ENCODE measurements around the gene VPS16.

The VPS16 gene

DNA sequence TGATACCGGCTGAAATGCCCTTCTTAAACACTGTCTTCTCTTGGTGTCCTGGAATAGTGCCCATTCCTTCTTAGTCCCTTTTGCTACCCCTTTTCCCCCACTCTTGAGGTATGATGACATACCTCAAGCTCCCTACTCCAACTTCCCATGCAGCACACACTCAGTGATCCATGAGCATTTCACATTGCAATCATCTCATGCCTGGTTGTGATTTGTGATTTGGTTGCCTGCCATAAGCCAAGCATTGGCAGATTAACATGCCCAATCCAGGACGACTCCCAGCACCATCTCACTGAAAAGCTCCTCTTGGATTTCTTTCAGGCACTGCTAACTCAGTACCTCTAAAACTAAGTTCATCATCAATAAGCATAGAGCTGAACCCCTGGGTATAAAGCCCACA, 18.0 kb downstream of the VPS16 start:
- H3K4me3 ChIP-seq (ENCODE audit: low read depth, low read length): no peak overlapping the region
- in situ Hi-C loops (cut with HindIII; ENCODE audit: low sequenced_read_pairs): no loop called here
- TF ChIP-seq, protein P1, sequence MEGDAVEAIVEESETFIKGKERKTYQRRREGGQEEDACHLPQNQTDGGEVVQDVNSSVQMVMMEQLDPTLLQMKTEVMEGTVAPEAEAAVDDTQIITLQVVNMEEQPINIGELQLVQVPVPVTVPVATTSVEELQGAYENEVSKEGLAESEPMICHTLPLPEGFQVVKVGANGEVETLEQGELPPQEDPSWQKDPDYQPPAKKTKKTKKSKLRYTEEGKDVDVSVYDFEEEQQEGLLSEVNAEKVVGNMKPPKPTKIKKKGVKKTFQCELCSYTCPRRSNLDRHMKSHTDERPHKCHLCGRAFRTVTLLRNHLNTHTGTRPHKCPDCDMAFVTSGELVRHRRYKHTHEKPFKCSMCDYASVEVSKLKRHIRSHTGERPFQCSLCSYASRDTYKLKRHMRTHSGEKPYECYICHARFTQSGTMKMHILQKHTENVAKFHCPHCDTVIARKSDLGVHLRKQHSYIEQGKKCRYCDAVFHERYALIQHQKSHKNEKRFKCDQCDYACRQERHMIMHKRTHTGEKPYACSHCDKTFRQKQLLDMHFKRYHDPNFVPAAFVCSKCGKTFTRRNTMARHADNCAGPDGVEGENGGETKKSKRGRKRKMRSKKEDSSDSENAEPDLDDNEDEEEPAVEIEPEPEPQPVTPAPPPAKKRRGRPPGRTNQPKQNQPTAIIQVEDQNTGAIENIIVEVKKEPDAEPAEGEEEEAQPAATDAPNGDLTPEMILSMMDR (IDR thresholded peaks at IDR 0.05; ENCODE audit: low read depth, low read length, missing control alignments): no peak
- no peak for DNase-seq (ENCODE audit: low read depth)

DNA sequence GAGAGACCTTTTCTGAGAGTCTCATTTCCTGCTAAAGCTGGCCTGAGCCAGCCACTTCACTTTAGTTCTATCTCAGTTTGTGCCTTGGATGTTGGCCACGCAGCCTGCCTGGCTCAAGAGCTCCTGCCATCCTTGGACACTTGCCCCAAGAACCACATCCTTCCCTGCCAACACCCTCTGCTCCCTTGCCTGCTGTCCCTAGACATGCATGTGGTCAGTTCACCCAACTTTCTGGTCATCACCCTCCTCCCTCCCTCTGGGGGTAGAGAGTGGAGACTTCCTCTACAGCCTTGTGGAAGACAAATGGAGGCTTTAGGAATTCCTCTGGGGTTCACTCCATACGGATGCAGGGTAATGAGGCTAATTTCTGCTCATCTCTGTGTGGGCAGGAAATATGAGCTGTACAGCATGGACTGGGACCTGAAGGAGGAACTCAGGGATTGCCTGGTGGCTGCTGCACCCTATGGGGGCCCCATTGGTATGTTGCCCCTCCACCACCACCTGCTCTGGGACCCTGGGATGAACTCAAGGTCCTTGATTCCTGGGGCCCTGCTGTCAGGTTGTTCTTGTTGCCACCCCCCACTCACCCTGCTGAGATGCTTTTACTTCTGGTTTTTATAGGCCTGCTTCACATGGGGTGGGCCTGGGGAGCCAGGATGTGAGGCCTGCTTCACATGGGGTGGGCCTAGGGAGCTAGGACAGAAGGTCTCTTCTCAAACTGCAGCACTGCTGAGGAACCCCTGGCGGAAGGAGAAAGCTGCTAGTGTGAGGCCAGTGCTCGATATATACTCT, 19.0 kb downstream of the VPS16 start:
- in situ Hi-C loops (cut with HindIII; ENCODE audit: low sequenced_read_pairs): no loop called here
- TF ChIP-seq, protein P1 (IDR thresholded peaks at IDR 0.05; ENCODE audit: low read depth, low read length, missing control alignments): no peak
- no peak overlapping the region for H3K4me3 ChIP-seq (ENCODE audit: low read depth, low read length)
- DNase-seq (ENCODE audit: low read depth): no peak

DNA sequence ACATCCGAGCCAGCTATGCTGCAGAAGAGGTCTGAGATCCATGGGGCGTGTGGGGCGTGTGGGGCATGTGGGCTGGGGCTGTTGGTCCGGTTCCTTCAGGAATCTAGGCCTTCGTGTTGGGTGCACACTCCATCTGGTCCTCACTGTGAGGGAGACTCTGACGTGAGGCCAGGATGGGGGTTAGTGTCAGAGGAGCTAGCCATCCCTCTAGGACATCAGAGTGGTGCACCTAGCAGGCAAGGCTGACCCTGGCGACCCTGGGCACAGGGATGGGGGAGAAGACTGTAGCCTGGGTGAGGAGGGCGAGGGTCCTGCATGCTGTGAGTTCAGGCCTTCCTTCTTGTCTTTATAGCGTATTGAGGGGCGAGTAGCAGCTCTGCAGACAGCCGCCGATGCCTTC, 24.1 kb downstream of the VPS16 start:
- DNase-seq (ENCODE audit: low read depth): no peak
- TF ChIP-seq, protein P1 (IDR thresholded peaks at IDR 0.05; ENCODE audit: low read depth, low read length, missing control alignments): no peak
- in situ Hi-C loops (cut with HindIII; ENCODE audit: low sequenced_read_pairs): no loop called here
- H3K4me3 ChIP-seq (ENCODE audit: low read depth, low read length): no peak overlapping the region

DNA sequence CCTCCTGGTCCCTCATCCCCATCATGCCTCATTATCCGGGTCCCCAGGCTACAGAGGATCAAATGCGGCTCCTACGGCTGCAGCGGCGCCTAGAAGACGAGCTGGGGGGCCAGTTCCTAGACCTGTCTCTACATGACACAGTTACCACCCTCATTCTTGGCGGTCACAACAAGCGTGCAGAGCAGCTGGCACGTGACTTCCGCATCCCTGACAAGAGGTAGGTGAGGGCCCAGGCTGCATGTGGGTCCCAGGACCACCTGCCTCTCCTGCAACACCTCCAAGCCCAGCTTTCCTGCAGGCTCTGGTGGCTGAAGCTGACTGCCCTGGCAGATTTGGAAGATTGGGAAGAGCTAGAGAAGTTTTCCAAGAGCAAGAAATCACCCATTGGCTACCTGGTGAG, 24.6 kb downstream of the VPS16 start:
- TF ChIP-seq, protein P1 (IDR thresholded peaks at IDR 0.05; ENCODE audit: low read depth, low read length, missing control alignments): no peak
- no peak for DNase-seq (ENCODE audit: low read depth)

DNA sequence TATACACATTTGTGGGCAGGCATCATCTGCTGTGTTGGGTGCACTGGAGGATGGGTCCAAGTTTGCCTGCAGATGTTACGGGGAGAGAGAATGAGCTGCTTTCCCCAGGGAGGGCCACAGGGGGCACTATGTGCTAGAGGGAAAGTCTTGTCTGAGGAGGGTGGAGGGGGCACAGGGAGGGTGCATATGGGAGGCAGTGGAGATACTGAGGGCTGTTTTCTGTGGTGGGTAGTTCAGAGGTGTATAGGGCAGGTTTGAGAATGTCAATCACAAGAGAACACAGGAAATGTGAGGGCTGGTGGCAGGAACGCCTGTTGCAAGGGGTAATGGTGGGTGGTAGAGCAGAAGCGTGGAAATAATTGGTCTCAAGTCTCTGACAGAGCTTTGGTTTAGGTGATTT, 25.1 kb downstream of the VPS16 start:
- in situ Hi-C loops (cut with HindIII; ENCODE audit: low sequenced_read_pairs): no loop called here
- TF ChIP-seq, protein P1 (IDR thresholded peaks at IDR 0.05; ENCODE audit: low read depth, low read length, missing control alignments): peak; percentile 17
- no peak for DNase-seq (ENCODE audit: low read depth)
- H3K4me3 ChIP-seq (ENCODE audit: low read depth, low read length): no peak overlapping the region

More for the DNA sequence above, 24.6 kb downstream of the VPS16 start:
- H3K4me3 ChIP-seq (ENCODE audit: low read depth, low read length): no peak overlapping the region
- in situ Hi-C loops (cut with HindIII; ENCODE audit: low sequenced_read_pairs): no loop called here

DNA sequence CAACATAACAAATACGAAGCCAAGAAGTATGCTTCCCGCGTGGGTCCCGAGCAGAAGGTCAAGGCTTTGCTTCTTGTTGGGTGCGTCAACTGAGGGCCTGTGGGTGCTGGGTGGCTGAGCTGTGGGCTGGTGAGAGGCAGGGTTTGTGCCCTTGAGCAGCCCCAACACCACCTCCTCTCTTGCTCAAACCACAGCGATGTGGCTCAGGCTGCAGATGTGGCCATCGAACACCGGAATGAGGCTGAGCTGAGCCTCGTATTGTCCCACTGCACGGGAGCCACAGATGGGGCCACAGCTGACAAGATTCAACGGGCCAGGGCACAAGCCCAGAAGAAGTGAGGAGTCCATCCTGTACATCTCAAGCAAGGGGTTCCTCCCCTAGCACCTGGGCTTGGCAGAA, 25.7 kb downstream of the VPS16 start:
- TF ChIP-seq, protein P1 (IDR thresholded peaks at IDR 0.05; ENCODE audit: low read depth, low read length, missing control alignments): no peak
- in situ Hi-C loops (cut with HindIII; ENCODE audit: low sequenced_read_pairs): no loop called here
- no peak for DNase-seq (ENCODE audit: low read depth)
- no peak overlapping the region for H3K4me3 ChIP-seq (ENCODE audit: low read depth, low read length)

Measured in astrocyte of the cerebellum (primary cell).